GM19043 (cell line): ENCODE data around the gene PRTN3.
"Not testable (repeated sequence)": the region's sequence is repeated elsewhere in the genome, so short reads cannot be mapped to it uniquely, and the experiment has no call there.

Source experiments
- ATAC-seq: cut with Tn5 transposase; IDR thresholded peaks from one replicate; pipeline ENCODE4 v1.9.1; 2021; ENCODE audit warnings: low read depth; ENCODE audit not compliant: unreplicated experiment

PRTN3 gene

GRCh38 chr19:815079-815774 is 25.6 kb upstream of the PRTN3 start:
- no peak for ATAC-seq

GRCh38 chr19:815775-816499 is 24.9 kb upstream of the PRTN3 start:
- no peak for ATAC-seq

- ATAC-seq, result no peak
Observed at GRCh38 chr19:816500-816857, 24.3 kb upstream of the PRTN3 start.

GRCh38 chr19:820212-820611 is 20.6 kb upstream of the PRTN3 start:
- not testable (repeated sequence) for ATAC-seq

- no peak for ATAC-seq
Observed at GRCh38 chr19:821231-821824, 19.5 kb upstream of the PRTN3 start.

GRCh38 chr19:821825-822503 is 18.8 kb upstream of the PRTN3 start, which contains the start of gene PLPPR3:
Gene PLPPR3 (minus strand): TSS chr19:821955. CDS start chr19:821559, 396 bp downstream.
- no peak for ATAC-seq

- no peak for ATAC-seq
Observed at GRCh38 chr19:823565-824121, 17.2 kb upstream of the PRTN3 start.

- ATAC-seq, result no peak
Observed at GRCh38 chr19:824885-825284, 15.9 kb upstream of the PRTN3 start.

GRCh38 chr19:825897-826644 is 14.7 kb upstream of the PRTN3 start:
- no peak for ATAC-seq

- ATAC-seq, result no peak
Observed at GRCh38 chr19:827314-827709, 13.5 kb upstream of the PRTN3 start.

- no peak for ATAC-seq
Observed at GRCh38 chr19:827710-828321, 13.0 kb upstream of the PRTN3 start, which contains the start of gene AZU1. Gene AZU1 (plus strand): TSS chr19:827837. CDS start chr19:827847, 10 bp downstream.

GRCh38 chr19:829129-829758 is 11.6 kb upstream of the PRTN3 start:
- ATAC-seq, result no peak

- ATAC-seq, result no peak
Observed at GRCh38 chr19:831407-832369, 9.1 kb upstream of the PRTN3 start.

- ATAC-seq, result no peak
Observed at GRCh38 chr19:834216-834615, 6.6 kb upstream of the PRTN3 start.

- ATAC-seq, result no peak
Observed at GRCh38 chr19:835210-835810, 5.5 kb upstream of the PRTN3 start.

GRCh38 chr19:842802-843179 is 2.0 kb downstream of the PRTN3 start:
- not testable (repeated sequence) for ATAC-seq

- ATAC-seq, result no peak
Observed at GRCh38 chr19:843180-843835, 2.5 kb downstream of the PRTN3 start.
